K562 (cell line): Measurements from ENCODE around the gene CPED1. TPM values are rescaled to one million over a fixed set of nuclear protein-coding genes. Genes with fewer than 3 reads are reported as not detected.

ENCODE experiments used
- ATAC-seq: fragments of 200-7000 bp; cut with Tn5 transposase; 3 replicates; pipeline ENCODE4 v1.9.1; 2020; ENCODE audit warnings: moderate library complexity
- BruUV-seq: library from RNA; stranded (reverse); fragments of 400-500 nt; replicated peaks from 2 replicates; lab custom pipeline; 2021; lab: Mats Ljungman, UMichigan
- CTCF ChIA-PET: fragments of 300-600 bp; formaldehyde crosslinking; extraction: SDS; loops from one replicate; lab custom pipeline; 2021; ENCODE audit warnings: low intra/inter-chr PET ratio; lab: Yijun Ruan, JAX
- POLR2A ChIA-PET: fragments of 300-600, 350-650 bp; sonication (Branson Sonifier 250); formaldehyde crosslinking; extraction: SDS; loops from one replicate; lab custom pipeline; 2021; ENCODE audit warnings: antibody characterized with exemption, inconsistent platforms; lab: Yijun Ruan, JAX
- DNase-seq, 4 experiments: peaks; one replicate each; pipeline versions ENCODE4 v3.0.0 to v3.0.0-alpha.2; 2011 to 2018; ENCODE audit warnings: low spot score in 3 of 4, mixed read lengths in 3 of 4; ENCODE audit errors: extremely low read depth in 1 of 4
- FAIRE-seq: peaks from 2 replicates; lab custom pipeline; 2011; peaks lifted over from hg19 to GRCh38; lab: Jason Lieb, UNC
- H2AFZ ChIP-seq: 2 replicates; pipeline ENCODE4 v1.6.0; 2011; ENCODE audit warnings: low read depth, low read length, control low read depth, inconsistent platforms
- H3K27ac ChIP-seq: fragments of 200-600 bp; 3 replicates; pipeline ENCODE4 v1.8.0; 2011; ENCODE audit warnings: low read depth, mild to moderate bottlenecking, control low read depth, inconsistent platforms, low read length, moderate library complexity, mixed read lengths; ENCODE audit errors: extremely low read depth
- H3K27me3 ChIP-seq, 2 experiments: fragments of 300-600 bp in 1 of 2; 2 replicates in 1 of 2; 3 replicates in 1 of 2; pipeline versions ENCODE4 v1.6.0 to v1.8.0; 2011; ENCODE audit warnings: inconsistent platforms in 2 of 2, low read length in 2 of 2, mild to moderate bottlenecking in 1 of 2, mixed read lengths in 1 of 2, moderate library complexity in 1 of 2; ENCODE audit not compliant: control insufficient read depth in 2 of 2, insufficient read depth in 2 of 2
- H3K36me3 ChIP-seq: fragments of 300-600 bp; 3 replicates; pipeline ENCODE4 v1.8.0; 2011; ENCODE audit warnings: mild to moderate bottlenecking, low read length, inconsistent platforms; ENCODE audit not compliant: control insufficient read depth, insufficient read depth
- H3K4me1 ChIP-seq, 2 experiments: fragments of 200-600 bp in 1 of 2; replicated peaks in 1 of 2; 2 replicates in 1 of 2; 3 replicates in 1 of 2; pipeline versions ENCODE4 v1.5.1 to v1.8.0; 2011; ENCODE audit warnings: inconsistent platforms in 2 of 2, low read length in 2 of 2, mild to moderate bottlenecking in 1 of 2, mixed read lengths in 1 of 2, moderate library complexity in 1 of 2; ENCODE audit not compliant: control insufficient read depth in 2 of 2, insufficient read depth in 2 of 2
- H3K4me2 ChIP-seq: 2 replicates; pipeline ENCODE4 v1.6.1; 2011; ENCODE audit warnings: low read length, control low read depth, inconsistent platforms, mixed read lengths; ENCODE audit not compliant: insufficient read depth
- H3K4me3 ChIP-seq: fragments of 200-600 bp; sonication (generic), shearing (Covaris generic); 2 replicates; pipeline ENCODE4 v1.5.1; 2016; ENCODE audit warnings: control low read depth, inconsistent platforms
- H3K79me2 ChIP-seq: fragments of 200-600 bp; 3 replicates; pipeline ENCODE4 v1.8.0; 2011; ENCODE audit warnings: low read length, inconsistent platforms; ENCODE audit not compliant: control insufficient read depth, insufficient read depth
- H3K9ac ChIP-seq, 2 experiments: 2 replicates each; pipeline versions ENCODE4 v1.6.0 to v1.6.1; 2011; ENCODE audit warnings: low read depth in 2 of 2, low read length in 2 of 2, control low read depth in 1 of 2, inconsistent platforms in 1 of 2, mild to moderate bottlenecking in 1 of 2, mixed read lengths in 1 of 2; ENCODE audit not compliant: insufficient read depth in 1 of 2
- H3K9me1 ChIP-seq: one replicate; pipeline ENCODE4 v1.6.0; 2011; ENCODE audit warnings: inconsistent platforms, mild to moderate bottlenecking, low read length, moderate library complexity; ENCODE audit not compliant: control insufficient read depth, insufficient read depth
- H3K9me3 ChIP-seq: replicated peaks from 2 replicates; pipeline ENCODE4 v1.5.1; 2011; ENCODE audit warnings: low read depth, low read length, inconsistent platforms; ENCODE audit not compliant: control insufficient read depth, insufficient read depth
- H4K20me1 ChIP-seq: replicated peaks from 2 replicates; pipeline ENCODE4 v1.6.1; 2011; ENCODE audit warnings: low read length, inconsistent platforms, mixed read lengths; ENCODE audit not compliant: control insufficient read depth, insufficient read depth
- CAMTA2 ChIP-seq: fragments of 250-450 bp; sonication (Bioruptor Pico); conservative IDR thresholded peaks from 2 replicates; pipeline ENCODE4 v1.5.1; 2022
- DDX20 ChIP-seq: fragments of 450-650 bp; IDR thresholded peaks from 2 replicates; pipeline ENCODE4 v1.6.1; 2016; ENCODE audit warnings: missing genetic modification characterization, low read depth, mild to moderate bottlenecking, missing compliant biosample characterization, moderate library complexity
- ESRRB ChIP-seq: fragments of 250-450 bp; sonication (Bioruptor Pico); IDR thresholded peaks from 2 replicates; pipeline ENCODE4 v1.5.0; 2020; ENCODE audit warnings: mild to moderate bottlenecking, moderate library complexity, borderline replicate concordance
- MAFK ChIP-seq: IDR thresholded peaks from 2 replicates; pipeline ENCODE4 v1.6.1; 2011; ENCODE audit warnings: low read length, improper control_type of control experiment
- MEF2A ChIP-seq: IDR thresholded peaks from 2 replicates; pipeline ENCODE4 v1.6.1; 2011; ENCODE audit warnings: low read depth, mild to moderate bottlenecking, low read length, moderate library complexity; ENCODE audit not compliant: control insufficient read depth
- POLR2AphosphoS5 ChIP-seq: IDR thresholded peaks from 2 replicates; pipeline ENCODE4 v1.6.1; 2011; ENCODE audit warnings: mild to moderate bottlenecking, low read depth, low read length, moderate library complexity; ENCODE audit not compliant: control insufficient read depth, insufficient read depth
- POLR2G ChIP-seq: fragments of 200-400 bp; formaldehyde crosslinking; IDR thresholded peaks from 2 replicates; pipeline ENCODE4 v1.6.1; 2017; ENCODE audit warnings: low read depth, mild to moderate bottlenecking, antibody characterized with exemption, low read length, moderate library complexity
- SRF ChIP-seq, 2 experiments: fragments of 250-450, 450-650 bp in 1 of 2; sonication (Bioruptor Pico) in 1 of 2; sonication (generic) in 1 of 2; formaldehyde crosslinking; IDR thresholded peaks; 2 replicates each; pipeline versions ENCODE4 v1.5.0 to v1.5.1; 2020 to 2022; ENCODE audit warnings: mild to moderate bottlenecking in 1 of 2, missing genetic modification reagents in 1 of 2
- ZNF197 ChIP-seq: fragments of 200-800 bp; sonication (Bioruptor generic); IDR thresholded peaks from 2 replicates; pipeline ENCODE4 v1.6.1; 2016; ENCODE audit warnings: low read depth, missing genetic modification characterization, missing compliant biosample characterization
- ZNF41 ChIP-seq: fragments of 250-450 bp; sonication (Bioruptor Pico); conservative IDR thresholded peaks from 2 replicates; pipeline ENCODE4 v1.4.0; 2020; ENCODE audit warnings: mild to moderate bottlenecking
- ZNF444 ChIP-seq: fragments of 250-450 bp; sonication (Bioruptor Pico); IDR thresholded peaks from 2 replicates; pipeline ENCODE4 v1.4.0; 2020; ENCODE audit warnings: mild to moderate bottlenecking, moderate library complexity
- ZNF586 ChIP-seq: fragments of 450-650 bp; formaldehyde crosslinking; conservative IDR thresholded peaks from 2 replicates; pipeline ENCODE4 v1.4.0; 2020; ENCODE audit warnings: mild to moderate bottlenecking, moderate library complexity
- ZNF75A ChIP-seq: fragments of 450-650 bp; formaldehyde crosslinking; IDR thresholded peaks from 2 replicates; pipeline ENCODE4 v1.4.0; 2020; ENCODE audit warnings: mild to moderate bottlenecking
- ZNF780A ChIP-seq: fragments of 250-450 bp; sonication (Bioruptor Pico); IDR thresholded peaks from 2 replicates; pipeline ENCODE4 v1.5.0; 2021; ENCODE audit warnings: mild to moderate bottlenecking
- in situ Hi-C: fragments of 300-500 bp; cut with MboI; formaldehyde crosslinking; loops from 4 replicates; pipeline ENCODE4 v1.15.0; 2018; ENCODE audit warnings: inconsistent platforms, mixed read lengths
- intact Hi-C: fragments of 100-400 bp; cut with micrococcal nuclease; formaldehyde crosslinking; loops from 2 replicates; pipeline ENCODE4 v1.14.2; 2022
- polyA plus RNA-seq, 8 experiments: library from polyadenylated mRNA; depleted of rRNA in 4 of 8; stranded (reverse) in 5 of 8; unstranded in 3 of 8; fragments of >200 nt; fragmentation: Nextera tagmentation in 2 of 8; fragmentation: Illumina TruSeq in 1 of 8; extraction: Ambion mirVana in 2 of 8; extraction: Trizol in 1 of 8; gene quantifications; 2 replicates each; pipeline versions ENCODE4 v1.2.1 to v1.2.3, GENCODE V29; 2011 to 2014; ENCODE audit warnings: inconsistent platforms in 1 of 8, missing spikeins in 1 of 8
- total RNA-seq, 7 experiments: library from RNA; depleted of rRNA in 6 of 7; stranded (reverse); fragments of >200 nt in 6 of 7; fragmentation: Illumina TruSeq in 2 of 7; extraction: Trizol in 2 of 7; gene quantifications; 2 replicates each; pipeline versions ENCODE4 v1.2.1 to v1.2.3, GENCODE V29; 2011 to 2021; ENCODE audit warnings: low replicate concordance in 1 of 7
- TF ChIP-seq, protein P1 (sequence below): fragments of 250-450 bp; sonication (Bioruptor Pico); IDR thresholded peaks from 2 replicates; pipeline ENCODE4 v1.5.0; 2022; ENCODE audit warnings: mild to moderate bottlenecking
- TF ChIP-seq, protein P2 (sequence below): fragments of 450-650 bp; formaldehyde crosslinking; IDR thresholded peaks from 2 replicates; pipeline ENCODE4 v1.4.0; 2020; ENCODE audit warnings: mild to moderate bottlenecking

The CPED1 gene
- total and polyA plus RNA-seq, 9 of the 15 experiments (the other 6 are each of a cell fraction or from before 2014, with no cell fraction given) = 195 to 393 (median 290) TPM

DNA sequence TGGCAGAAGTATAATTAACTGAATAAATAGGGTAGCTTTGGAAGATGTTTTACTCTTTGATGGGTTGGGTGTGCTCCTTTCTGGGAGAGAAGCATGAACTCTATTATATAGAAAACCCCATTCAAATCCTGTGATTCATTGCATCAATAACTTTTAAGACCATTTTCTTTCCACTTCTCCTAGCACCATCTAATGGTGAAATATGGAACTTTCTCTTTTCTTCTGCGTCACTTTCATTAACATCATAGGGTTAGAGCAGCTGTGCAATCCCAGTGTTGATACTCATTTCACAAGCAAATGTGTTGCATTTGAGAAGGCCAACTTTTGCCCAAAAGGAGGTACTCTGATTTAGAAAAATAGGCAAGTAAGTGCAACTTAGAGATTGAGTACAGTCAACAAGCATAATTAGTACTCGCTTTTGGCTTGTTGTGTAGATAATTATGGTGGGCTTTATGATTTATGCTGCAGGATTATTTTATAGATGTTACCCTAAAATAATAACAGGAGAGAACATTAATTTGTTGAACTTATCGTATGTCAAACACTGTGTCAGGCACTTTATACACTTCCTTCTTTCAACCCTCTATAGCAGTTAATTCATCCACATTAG is 92.9 kb downstream of the CPED1 start (continued):
- TF ChIP-seq MEF2A (no peak), CAMTA2 (CRISPR knock-in tag) (peak; percentile 64), ZNF780A (CRISPR knock-in tag) (peak; percentile 71; the same call in 1 of the 2 replicates), ZNF197 (CRISPR knock-in tag) (no peak), ZNF586 (CRISPR knock-in tag) (0 out of 2 replicates have a peak, but pooled peaks have one; percentile 58)

DNA sequence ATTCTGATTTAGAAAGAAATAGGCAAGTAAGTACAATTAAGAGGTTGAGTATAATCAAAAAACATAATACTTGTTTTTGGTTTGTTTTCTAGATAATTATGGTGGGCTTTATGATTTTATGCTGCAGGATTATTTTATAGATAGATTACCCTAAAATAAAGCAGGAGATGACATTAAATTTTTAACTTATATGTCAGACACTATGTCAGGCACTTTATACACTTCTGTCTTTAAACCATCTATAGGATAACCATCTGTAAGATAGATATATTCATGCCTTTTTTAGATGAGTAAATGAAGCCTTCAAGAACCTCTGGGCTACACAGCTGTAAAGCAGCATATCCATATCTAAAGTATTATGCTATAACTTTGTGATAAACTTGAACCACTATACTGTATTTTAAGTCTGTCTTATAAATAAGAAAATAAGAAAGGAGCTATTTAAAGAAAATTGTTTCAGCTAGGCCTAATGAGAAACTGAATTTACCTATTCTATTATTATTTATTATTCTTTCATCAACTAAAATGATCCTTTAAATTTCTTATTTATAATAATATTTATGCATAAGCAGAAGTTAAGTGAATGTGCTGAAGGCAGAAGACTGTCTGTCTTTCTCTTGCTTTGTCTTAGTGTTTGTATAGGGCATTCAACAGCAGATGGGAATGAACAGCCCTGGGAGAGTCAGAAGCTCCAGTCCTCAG is 94.0 kb downstream of the CPED1 start:
- ATAC-seq (no peak; the same call in 2 of the 3 replicates), FAIRE-seq (no peak), DNase-seq (no peak)
- no peak overlapping the region for H3K4me3 ChIP-seq
- H3K4me1 ChIP-seq = peaks cover 3 to 59% of the 10 kb centered on the region in 2 experiments
- no peaks in the 10 kb centered on the region for H3K27me3 ChIP-seq
- peaks cover 95% of the 10 kb centered on the region for H3K36me3 ChIP-seq
- peaks cover 100% of the 10 kb centered on the region for H3K79me2 ChIP-seq
- no peaks in the 10 kb centered on the region for H3K9me3 ChIP-seq
- H3K27ac ChIP-seq = peak overlapping the region; percentile 43
- in situ Hi-C loops = no loop called here
- peaks cover 37% of the 10 kb centered on the region for H4K20me1 ChIP-seq
- ChIA-PET POLR2A (interaction anchor here (0.5 to 4.6 kb wide), 16 partner anchors 7 to 249 kb away, joined by 3 to 41 read pairs (median 4); partner anchors contain the start of genes CPED1 and ING3), CTCF (interaction anchor here (0.9 to 9.0 kb wide), 3 partner anchors 92 to 290 kb away, joined by 3 to 129 read pairs (median 15); partner anchors contain the start of gene CPED1)
- H3K4me2 ChIP-seq = peak overlapping the region; percentile 71
- no TSS peak for BruUV-seq
- no peaks in the 10 kb centered on the region for H3K9me1 ChIP-seq
- intact Hi-C loops = no loop called here
- H3K9ac ChIP-seq = peak overlapping the region; percentile 40 to 73; a peak in 3 of 4 replicates
- no peak overlapping the region for H2AFZ ChIP-seq
- TF ChIP-seq DDX20 (tag) (no peak), CAMTA2 (CRISPR knock-in tag) (peak; percentile 93; the same call in 1 of the 2 replicates), ESRRB (0 out of 2 replicates have a peak, but pooled peaks have one; percentile 39), POLR2AphosphoS5 (peak; percentile 28; the same call in 1 of the 2 replicates), ZNF444 (CRISPR knock-in tag) (peak; percentile 51; the same call in 1 of the 2 replicates), SRF (CRISPR knock-in tag; IDR thresholded peaks at IDR 0.05) (peak in 1 of 2 experiments; percentile 59; a peak in 2 of 4 replicates), MAFK (no peak), ZNF41 (no peak), POLR2G (peak; percentile 70), ZNF75A (CRISPR knock-in tag) (0 out of 2 replicates have a peak, but pooled peaks have one; percentile 48)
- TF ChIP-seq, protein P1, sequence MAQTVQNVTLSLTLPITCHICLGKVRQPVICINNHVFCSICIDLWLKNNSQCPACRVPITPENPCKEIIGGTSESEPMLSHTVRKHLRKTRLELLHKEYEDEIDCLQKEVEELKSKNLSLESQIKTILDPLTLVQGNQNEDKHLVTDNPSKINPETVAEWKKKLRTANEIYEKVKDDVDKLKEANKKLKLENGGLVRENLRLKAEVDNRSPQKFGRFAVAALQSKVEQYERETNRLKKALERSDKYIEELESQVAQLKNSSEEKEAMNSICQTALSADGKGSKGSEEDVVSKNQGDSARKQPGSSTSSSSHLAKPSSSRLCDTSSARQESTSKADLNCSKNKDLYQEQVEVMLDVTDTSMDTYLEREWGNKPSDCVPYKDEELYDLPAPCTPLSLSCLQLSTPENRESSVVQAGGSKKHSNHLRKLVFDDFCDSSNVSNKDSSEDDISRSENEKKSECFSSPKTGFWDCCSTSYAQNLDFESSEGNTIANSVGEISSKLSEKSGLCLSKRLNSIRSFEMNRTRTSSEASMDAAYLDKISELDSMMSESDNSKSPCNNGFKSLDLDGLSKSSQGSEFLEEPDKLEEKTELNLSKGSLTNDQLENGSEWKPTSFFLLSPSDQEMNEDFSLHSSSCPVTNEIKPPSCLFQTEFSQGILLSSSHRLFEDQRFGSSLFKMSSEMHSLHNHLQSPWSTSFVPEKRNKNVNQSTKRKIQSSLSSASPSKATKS (CRISPR knock-in tag) = 0 out of 2 replicates have a peak, but pooled peaks have one; percentile 39
- TF ChIP-seq, protein P2, sequence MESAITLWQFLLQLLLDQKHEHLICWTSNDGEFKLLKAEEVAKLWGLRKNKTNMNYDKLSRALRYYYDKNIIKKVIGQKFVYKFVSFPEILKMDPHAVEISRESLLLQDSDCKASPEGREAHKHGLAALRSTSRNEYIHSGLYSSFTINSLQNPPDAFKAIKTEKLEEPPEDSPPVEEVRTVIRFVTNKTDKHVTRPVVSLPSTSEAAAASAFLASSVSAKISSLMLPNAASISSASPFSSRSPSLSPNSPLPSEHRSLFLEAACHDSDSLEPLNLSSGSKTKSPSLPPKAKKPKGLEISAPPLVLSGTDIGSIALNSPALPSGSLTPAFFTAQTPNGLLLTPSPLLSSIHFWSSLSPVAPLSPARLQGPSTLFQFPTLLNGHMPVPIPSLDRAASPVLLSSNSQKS (CRISPR knock-in tag) = peak; percentile 30; the same call in 1 of the 2 replicates
